Amygdala (tissue), 56 donors: ENCODE data around the gene STARD10.
A peak's percentile ranks its signal among the peaks of the same experiment; 100 is the strongest.

Experiments used
- DNase-seq, 56 donors: peaks; one replicate each; lab custom pipeline; 2025; lab: John Stamatoyannopoulos, UW

STARD10 gene

DNA sequence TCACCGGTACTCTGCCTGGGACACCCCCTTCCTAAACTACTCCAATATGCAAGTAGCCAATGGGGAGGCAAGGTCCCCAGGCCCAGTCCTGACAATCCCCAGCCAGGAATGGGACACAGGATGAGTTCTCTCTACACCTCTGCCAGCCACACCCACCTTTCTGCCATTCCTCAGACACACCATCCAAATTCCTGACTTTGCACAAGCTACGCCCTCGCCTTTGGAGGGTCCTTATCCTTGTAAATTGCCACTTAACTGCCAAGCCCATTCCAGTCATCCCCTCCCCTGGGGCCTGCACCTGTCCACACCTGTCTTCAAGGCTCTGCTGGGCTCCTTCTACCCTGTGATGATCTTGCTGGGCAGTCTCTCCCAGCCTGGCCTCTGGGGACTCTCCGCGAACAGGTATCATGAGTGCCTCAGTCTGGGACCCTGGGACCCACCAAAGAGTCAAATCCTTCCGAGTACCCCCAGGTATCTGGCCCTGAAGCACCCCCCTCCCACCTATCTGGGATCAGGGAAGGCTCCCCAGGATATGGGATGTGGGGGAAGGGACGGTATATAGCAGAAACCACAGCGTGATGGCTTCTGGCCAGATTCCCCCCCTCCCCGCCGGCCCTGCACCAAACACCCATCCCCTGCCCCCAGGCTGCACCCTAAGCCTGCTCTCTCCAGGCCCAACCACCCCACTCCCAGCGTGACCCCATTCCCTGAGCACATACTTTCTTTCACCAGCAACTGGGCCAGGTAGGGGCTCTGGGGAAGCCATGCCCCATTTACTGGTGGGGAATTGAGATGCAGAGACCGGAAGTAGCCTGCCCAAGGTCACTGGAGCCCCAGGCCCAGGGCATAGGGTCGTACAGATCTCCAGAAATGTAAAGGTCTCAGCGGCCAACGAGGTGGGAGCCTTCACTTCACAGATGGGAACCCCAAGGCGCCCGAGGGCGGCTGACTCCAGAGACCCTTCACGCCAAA is 42.4 kb downstream of the STARD10 start:
- no peak for DNase-seq

DNA sequence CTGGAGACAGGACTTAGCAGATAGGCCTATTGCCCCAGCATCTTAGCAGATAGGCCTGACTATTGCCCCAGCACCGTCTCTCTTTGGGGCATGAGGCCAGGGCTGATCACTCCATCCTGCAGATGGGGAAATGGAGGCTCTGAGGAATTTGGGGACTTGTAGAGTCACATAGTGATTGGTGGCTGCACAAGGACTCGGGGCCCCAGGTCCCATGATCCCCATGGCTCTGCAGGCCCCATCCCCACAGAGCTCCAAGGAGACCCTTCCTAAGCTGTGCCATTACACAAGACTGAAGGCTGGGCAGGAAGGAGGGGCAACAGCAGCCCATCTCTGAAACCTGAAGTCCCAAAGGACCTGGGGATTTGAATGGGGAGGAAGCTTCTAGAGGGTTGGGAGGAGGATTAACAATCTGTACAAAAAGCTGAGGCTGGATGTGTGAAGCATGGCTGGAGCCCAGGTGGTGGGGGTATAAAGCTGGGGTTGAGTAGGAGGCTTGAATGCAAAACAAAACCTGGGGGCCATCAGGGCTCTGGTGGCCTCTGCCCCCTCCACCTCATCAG is 43.2 kb downstream of the STARD10 start:
- no peak for DNase-seq

- peak in 48 of 56 donors; percentile 20 to 86 (median 70) for DNase-seq
These were observed 43.8 kb downstream of the STARD10 start for GRCh38 chr11:72750086-72750485.

- no peak for DNase-seq
These were observed 46.5 kb downstream of the STARD10 start for GRCh38 chr11:72747289-72747855.

- DNase-seq = no peak
These were observed 47.0 kb downstream of the STARD10 start for GRCh38 chr11:72746821-72747220.

DNA sequence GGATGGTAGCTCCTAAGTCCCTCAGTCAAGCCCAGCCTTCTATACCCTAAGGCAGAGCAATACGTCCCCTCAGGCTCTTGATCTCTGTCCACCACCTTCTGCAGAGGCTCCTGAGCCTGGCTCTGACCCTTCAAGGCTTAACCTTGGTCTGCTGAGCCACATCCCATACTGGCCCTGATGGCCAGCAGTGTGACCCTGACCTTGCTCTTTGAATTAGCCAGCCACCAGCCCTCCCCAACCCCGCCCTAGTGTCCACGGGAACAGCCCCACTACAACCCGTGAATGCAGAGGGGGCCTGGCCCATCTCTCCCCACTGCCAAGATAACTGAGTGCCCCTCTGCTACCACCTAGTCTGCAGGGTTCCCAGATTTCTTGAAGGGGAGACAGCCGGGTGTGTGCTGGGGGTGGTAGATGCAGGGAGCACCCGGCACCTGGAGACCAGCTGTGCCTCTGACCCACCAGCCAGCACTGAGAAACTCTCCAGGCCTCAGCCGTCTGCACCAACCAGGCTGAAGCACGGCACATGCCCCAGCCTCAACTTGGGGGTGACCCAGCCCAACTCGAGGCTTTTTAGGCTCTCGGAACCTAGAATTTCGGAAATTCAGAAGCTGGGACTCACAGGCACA is 47.8 kb downstream of the STARD10 start:
- DNase-seq = no peak

- no peak for DNase-seq
These were observed 48.3 kb downstream of the STARD10 start for GRCh38 chr11:72745511-72745910.

DNA sequence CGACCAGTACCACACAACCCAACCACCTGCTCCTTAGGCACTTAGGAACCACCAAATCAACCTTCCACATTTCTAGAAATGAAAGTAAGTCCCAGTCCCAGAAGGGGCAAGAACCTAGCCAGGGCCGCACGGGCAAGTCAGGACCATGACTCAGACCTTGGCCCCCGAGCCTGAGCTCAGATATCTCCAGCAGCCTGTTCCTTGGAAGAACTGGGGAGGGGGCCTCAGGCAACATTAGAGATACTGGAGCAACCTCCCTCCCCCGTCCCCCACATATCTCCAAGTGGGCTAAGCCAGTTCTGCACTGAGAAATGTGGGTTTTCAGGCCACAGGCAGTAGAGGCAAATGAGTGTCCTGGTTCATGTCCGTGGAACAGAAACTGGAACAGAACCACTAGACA is 49.4 kb downstream of the STARD10 start:
- DNase-seq = no peak

GRCh38 chr11:72743321-72744221 is 50.3 kb downstream of the STARD10 start:
- no peak for DNase-seq

GRCh38 chr11:72742513-72743320 is 51.1 kb downstream of the STARD10 start:
- DNase-seq = no peak

- no peak for DNase-seq
These were observed 51.9 kb downstream of the STARD10 start for GRCh38 chr11:72741849-72742512.

GRCh38 chr11:72741429-72741833 is 52.4 kb downstream of the STARD10 start:
- peak in 12 of 56 donors; percentile 23 to 60 (median 46) for DNase-seq

DNA sequence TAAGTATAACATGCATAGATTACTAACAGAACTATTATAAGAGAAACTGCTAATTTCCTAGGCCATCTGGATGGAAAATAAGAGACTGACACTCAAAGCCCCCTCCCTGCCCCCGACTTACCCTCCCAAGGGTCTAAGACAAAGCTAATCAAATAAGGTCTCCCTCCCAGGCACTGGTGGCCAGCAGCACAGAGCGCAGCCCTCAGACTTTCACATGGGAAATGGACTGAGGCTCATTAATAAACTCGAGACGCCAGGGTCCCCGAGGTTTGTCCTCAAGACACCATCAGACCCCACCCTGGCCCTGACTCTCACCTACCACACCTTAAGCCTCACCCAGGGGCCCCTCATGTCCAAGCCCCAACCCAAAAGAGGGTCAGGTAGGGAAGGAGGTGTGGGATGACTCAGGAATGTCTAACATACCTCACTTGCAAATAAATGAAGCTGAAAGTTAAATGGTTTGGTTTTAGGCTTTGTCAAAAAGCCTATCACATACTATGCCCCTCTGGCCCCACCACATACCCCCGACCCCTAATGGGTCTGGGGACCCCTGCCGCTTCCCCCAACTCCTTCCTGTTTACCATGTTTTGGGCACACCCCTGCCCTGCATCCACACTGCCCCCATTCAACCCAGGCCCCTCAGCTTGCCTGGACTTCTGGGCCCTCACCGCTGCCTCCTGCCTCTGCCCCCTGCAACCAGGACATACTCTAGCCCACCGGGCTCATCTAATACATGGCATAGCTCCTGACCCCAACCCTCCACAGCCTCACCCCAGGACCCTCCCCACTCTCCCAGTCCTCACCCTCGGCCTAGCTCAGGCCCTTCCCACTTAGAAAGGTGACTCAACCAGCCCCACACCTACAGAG is 53.1 kb downstream of the STARD10 start:
- no peak for DNase-seq

GRCh38 chr11:72740060-72740424 is 53.8 kb downstream of the STARD10 start:
- DNase-seq = no peak

DNA sequence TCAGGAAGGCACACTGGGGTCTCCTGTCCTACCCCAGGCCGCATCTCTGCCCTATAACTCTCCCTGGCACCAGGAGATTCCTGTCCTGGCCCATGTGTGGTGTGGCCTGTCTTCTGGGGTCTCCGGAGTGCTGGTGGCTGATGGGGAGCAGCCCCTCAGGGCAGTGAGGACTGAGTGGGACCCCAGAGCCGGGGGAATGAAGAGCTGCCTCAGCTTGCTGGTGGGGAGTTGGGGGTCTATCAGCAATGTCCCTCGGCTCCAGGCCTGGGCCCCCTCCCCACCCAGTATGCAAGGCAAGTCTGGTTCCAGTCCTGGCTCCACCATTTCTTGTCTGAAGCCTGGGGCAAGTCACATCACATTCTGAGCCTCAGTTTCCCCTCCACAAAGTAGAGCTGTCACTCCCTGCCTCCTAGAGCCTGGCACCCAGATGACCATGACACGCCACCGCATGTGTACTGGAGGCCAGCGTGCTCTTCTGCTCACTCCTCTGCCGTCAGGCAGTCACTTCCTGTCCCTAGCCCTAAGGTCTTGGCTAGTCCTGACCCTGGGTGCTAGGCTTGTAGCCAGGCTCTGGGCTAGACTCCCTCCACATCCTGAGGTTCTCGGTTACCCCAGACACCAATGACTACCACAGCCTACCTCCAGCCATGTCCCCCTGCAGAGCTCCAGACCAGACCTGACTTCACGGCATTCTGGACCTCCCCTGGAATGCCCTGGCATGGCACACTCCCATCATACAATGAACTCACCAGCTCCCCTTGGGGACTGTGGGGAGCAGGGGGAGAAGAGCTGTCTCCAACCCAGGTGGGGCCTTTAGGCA is 54.4 kb downstream of the STARD10 start:
- no peak for DNase-seq

GRCh38 chr11:72738199-72739141 is 55.4 kb downstream of the STARD10 start:
- DNase-seq = peak in 3 of 56 donors; percentile 23 to 37 (median 34)
